HG03108 (cell line): ENCODE data around the gene ATP1A1.

Experiments
- ATAC-seq: cut with Tn5 transposase; IDR thresholded peaks from one replicate; pipeline ENCODE4 v1.9.1; 2021; ENCODE audit warnings: moderate library complexity; ENCODE audit not compliant: unreplicated experiment

Gene ATP1A1

DNA sequence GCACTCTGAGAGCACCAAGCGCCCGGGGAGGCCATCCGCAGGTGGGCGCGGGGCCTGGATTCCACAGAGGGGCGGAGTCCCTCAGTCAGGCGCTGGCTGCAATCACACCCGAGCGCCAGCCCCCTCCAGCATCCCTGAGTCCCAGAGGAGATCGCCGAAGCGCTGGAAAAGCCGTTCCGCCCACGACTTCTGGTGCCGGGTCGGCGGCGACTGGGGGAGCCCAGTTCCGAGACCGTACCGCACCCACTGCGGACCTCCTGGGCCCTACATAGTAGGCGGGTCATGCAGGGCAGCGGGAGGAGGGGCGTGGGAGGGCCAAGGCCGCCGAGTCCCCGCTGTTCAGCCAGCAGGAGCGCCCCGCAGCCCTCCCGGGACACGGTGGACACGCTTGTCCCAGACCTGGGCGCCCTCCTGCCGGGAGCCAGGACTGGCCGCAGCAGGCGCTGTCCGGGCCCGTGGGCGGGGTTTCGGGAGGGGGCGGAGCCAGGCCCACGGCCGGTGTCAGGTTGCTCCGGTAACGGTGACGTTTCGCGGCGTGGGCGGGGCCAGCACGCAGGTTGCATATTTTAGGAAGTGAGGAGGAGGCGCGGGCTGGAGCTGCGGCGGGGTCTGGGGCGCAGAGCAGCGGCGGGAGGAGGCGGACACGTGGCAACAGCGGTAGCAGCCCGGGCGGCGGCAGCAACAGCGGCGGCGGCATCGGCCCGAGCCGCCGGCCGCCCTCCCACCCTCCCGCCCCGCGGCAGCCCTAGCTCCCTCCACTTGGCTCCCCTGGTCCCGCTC, at the start of gene ATP1A1:
TSS of gene ATP1A1 (plus strand) at position 594 of the 780 bp plus-strand sequence. CDS start 268 bp downstream, outside the sequence.
- peak; percentile 61 for ATAC-seq

DNA sequence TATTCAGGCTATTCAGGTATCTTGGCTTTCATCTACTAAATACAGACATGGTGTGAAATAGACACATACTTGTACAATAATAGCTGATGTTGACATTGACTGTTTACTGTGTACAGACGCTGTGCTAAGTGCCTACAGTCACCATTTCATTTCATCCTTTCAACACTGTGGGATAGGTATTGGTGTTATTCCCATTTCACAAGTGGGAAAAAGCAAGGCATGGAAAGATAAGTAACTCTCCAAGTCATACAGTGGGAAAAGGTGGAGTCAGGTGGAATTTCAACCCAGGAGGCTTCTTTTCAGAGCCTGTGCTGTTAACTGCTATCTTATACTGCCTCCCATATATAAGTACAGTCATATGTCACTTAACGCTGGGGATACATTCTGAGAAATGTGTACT, 49.6 kb upstream of the ATP1A1 start:
- ATAC-seq = no peak

DNA sequence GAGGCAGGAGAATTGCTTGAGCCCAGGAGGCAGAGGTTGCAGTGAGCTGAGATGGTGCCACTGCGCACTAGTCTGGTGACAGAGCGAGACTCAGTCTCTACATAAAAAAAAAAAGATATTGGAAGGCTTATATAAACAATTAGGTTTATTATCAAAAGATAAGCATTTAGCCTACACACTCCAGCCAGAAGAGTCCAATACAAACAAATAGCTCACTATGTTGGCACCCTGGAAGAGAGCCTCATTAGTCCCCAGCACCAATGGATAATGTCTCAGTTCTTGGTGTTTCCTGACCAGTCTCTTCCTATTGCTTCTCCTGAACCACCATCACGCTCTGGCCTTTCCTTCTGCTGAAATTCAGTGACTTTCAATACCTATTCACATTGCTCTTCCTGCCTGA, 48.6 kb upstream of the ATP1A1 start:
- ATAC-seq = no peak

DNA sequence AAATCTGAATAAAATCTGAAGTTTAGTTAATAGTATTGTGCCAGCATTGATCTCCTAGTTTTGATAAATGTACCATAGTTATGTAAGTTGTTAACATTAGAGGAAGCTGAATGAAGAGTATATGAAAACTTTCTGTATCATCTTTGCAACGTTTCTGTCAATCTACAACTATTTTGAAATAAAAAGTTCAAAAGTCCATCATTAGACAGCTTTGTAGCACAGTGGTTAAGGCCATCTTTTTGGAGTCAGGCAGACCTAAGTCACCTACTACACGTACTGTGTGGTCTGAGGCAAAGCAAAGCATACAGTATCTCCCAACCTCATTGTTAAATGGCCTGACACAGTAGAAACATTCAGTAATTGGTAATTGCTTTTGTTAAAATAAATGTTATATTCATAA, 47.9 kb upstream of the ATP1A1 start:
- ATAC-seq = no peak

DNA sequence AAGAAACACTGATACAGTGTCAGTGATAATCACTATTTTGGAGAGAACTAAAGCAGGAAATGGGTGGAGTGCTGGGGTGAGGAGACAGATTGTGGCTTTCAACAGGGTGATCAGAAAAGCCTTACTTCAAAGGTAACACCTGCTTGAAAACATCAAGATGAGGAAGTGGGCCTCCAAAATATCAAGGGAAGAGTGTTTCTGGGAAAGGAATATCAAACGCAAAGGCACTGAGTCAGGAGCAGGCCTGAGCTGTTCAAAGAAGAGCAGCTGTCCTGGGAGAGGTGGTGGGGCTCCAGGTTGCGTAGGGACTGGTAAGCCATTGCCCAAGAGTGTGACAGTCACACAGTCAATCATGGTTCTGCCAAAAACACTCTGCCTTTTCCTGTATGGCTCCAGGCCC, 47.1 kb upstream of the ATP1A1 start:
- ATAC-seq = no peak

DNA sequence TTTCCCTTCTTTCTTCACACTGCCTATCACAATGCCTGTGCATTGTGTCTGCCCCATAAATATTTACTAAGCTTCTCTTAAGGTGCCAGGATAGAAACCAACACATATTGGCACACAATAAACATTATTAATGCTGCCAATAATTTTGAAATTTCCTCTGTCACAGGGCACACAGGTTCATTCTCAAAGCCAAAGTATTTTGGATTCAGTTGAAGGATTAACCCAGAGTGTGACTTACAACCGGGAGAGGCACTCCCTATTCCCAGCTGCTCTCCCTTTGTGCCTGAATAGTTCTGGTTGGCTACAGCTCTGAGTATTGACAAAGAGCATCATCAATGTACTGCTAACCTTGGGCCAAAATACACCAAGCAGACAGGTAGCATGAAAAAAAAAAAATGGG, 46.6 kb upstream of the ATP1A1 start:
- no peak for ATAC-seq

DNA sequence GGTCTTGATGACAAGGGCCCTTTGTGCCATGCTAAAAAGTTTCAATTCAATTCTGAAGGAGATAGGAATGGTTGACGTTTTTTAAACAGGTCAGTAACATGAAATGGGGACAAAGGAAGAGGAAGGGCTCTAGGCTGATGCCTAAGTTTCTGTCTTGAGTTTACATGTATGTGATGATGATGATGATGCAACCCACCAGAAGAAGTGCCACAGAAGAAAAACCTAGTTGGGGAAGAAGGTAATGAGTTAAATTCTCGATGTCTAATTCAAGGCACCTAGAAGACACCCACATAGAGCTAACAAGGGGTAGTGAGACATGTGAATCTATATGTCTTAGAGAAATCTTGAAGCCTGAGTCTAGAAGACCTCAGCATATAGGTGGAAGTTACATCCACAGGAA, 44.4 kb upstream of the ATP1A1 start:
- no peak for ATAC-seq

DNA sequence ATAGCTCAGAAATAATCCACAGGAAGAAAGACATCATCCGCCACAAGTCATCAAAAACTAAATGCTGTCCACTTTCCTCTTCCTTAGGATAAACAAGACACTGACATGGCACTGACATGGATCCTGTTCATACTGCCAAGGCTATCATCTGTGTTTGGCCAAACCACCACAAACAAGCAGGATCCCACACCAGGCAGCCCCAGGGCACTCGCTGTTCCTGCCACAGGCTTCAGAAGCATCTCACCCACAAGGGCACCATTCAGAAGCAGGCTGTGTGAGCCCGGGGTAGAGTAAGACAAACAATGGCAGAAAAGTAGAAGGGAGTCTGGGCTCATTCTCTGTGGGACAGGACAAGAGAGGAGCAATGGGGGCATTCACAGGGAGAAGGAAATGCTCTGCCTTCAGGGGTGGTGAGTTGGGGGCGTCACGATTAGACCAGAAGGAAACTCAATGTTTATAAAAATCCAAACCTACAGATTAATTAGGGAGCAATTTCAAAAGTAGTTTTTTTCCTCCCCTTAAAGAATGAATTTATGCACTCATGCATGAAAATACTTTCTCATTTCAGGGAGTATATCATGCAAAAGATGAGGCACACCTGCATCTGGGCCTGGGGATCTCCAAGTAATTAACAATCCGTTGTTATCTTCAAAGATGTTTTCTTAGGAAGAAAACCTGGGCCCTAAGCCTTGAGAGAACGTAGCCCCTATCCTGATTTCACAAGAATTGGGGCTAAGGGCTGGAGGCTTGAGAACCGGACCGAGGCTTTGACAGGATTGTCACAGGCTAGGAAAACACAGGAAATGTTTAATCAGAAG, 43.3 kb upstream of the ATP1A1 start:
- ATAC-seq = no peak

DNA sequence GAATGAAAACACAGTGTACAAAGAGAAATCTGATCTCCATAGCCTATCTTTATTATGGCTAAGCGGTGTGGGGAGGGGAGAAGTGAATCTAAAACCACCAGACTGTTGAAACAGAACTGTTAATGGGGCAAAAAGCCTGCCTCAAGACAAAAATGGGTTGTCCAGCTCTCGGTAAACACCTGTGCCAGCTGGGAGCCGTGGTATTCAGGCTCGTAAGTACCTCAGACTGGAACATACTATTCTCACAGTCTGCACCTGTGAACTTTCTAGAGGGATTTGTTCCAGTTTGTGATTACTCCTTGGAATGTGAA, 42.7 kb upstream of the ATP1A1 start:
- ATAC-seq = no peak

DNA sequence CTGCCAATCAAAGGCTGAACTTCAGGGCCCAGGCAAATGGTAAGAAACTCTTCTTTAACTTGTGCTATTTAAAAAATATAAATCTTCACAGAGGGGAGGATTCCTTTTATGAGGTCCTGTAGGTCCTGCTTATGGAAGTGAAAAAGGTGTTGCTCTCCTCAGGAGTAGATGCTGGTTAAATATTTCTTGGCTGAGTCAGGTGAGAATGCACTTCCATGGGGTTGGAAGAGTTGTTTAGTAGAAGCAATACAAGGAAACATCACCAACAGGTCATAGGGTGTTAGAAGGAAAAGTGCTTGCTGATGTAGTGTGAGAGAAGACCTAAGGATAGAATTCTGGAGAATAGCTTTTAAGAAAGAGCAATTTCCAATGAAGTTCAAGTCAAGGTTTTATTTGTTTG, 42.2 kb upstream of the ATP1A1 start:
- ATAC-seq = no peak

DNA sequence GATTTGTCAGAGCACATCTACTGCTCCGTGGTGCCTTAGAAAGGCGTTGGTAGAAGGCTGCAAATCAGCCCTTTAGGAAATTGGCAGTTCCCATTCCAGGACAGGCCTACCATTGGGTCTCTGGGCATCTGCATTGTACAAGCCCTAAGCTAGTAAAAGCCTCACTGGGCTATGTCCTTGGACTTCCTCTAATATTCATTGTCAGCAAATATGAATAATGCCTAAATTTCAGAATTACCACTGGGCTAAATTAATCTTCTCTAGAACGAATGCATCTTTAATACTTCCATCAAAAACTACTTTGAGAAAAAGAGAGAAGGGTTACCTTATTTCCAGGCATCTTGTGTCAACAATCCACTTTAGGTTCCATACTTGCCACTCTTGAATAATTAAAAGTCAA, 41.5 kb upstream of the ATP1A1 start:
- no peak for ATAC-seq

DNA sequence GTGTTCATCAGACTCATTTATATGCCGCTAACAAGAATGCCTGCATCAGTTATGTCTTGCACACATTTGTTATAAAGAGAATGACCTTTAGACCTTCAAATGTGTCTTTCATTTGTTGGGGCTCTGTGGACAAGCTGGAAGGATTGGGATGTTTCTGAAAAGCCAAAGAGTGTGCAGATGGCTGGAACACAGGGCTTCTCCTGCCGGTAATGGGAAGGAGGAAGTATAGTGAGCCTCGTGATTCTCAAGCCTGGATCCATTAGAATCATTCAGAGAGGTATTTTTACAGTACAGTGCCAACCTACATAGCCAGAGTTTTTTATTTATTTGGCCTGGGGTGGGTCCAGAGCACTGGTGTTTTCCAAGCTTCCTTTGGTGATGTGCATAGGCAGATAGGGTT, 40.6 kb upstream of the ATP1A1 start:
- ATAC-seq = no peak

DNA sequence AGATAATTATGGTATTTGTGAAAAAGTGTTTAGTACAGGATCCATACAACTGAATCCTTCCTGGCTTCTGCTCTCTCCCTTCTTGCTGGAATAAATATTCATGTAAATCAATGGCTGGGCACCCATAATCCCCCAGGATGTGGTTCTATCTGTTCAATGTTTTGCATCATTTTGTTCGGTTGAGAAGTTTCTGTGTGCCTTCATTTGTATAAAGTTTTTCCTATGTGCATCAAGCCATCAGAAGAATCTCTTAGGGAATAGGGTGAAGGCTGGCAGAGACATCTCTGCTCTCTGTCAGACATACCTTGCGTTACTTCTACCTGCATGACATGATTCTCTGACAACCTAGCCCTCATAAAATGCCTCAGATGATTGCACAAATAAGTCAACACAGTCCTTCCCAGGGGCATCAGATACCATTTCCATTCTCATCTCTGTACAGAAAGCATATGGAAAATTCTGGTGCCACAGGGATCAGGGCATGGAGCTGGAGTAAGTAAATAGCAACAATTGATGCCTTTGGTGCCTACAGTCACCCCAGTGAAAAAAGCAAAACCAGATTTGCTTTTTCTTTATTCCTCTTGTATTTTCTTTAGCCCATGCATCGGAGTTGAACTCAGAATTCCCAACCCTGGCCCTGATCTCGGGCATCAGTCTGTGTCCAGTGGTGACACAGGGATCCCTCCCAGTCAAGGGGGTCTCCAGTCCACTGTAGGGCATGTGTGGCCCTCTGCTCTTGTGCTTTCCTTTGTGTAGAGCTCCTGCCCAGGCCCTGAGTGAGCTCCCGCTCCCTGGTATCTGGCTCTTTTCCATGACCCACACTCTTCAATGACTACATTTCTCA, 39.7 kb upstream of the ATP1A1 start:
- ATAC-seq = no peak

DNA sequence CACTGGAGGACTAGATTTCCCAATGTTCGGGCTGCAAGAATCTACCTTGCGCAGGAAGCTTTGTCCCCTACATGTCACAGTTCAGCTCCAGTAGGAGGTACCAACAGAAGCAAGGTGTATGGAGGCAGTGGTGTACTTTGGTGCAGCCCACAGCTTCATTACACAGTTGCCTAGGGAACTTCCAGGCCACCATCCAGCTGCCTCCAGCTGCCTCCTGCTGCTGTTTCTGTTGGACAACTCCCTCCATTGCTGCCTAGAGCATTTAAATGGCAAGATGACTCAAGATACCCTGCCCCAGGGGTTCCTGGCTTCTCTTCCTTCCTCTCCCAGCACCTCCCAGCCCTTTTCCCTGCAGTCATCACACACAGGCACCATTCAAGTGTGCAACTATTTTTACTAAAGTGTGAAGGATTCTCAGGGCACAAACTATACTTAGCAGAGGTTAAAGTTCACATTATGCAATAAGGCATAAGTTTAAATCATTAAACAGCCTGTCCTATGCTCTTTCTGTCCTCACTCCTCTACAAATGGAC, 39.0 kb upstream of the ATP1A1 start:
- no peak for ATAC-seq

DNA sequence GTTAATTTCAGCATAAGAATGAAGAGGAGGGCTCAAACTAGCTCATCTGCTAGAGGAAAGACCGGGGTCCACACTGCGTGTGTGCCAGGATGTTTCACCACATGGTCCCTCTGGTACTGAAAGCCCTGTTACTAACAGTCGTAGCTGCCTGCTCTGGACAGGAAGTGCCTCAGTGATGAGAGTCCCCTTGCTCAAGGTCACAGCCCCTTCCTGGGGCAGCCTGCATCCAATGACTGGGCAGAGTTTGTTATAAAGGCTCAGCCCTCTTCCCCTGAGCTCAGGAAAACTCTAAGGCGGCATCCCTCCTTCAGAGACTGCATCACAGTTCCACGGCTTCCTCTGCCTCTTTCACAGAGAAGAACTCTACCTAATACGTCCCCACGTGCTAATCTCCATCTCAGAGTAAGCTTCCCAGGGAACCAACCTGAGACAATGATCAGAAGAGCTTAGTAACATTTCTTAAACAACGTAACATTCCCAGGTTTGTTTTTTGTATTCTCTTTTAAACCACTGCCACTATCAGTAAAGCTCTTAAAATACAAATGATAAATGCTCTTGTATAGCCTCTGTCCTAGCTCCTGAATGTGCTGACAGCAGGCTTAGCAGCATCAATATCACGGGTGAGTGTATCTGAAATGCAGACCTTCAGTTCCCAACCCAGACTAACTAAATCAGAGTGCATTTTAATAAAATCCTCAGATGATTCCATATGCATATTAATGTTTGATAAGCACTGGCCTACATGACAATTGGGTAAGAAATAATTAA, 38.0 kb upstream of the ATP1A1 start:
- ATAC-seq = no peak

DNA sequence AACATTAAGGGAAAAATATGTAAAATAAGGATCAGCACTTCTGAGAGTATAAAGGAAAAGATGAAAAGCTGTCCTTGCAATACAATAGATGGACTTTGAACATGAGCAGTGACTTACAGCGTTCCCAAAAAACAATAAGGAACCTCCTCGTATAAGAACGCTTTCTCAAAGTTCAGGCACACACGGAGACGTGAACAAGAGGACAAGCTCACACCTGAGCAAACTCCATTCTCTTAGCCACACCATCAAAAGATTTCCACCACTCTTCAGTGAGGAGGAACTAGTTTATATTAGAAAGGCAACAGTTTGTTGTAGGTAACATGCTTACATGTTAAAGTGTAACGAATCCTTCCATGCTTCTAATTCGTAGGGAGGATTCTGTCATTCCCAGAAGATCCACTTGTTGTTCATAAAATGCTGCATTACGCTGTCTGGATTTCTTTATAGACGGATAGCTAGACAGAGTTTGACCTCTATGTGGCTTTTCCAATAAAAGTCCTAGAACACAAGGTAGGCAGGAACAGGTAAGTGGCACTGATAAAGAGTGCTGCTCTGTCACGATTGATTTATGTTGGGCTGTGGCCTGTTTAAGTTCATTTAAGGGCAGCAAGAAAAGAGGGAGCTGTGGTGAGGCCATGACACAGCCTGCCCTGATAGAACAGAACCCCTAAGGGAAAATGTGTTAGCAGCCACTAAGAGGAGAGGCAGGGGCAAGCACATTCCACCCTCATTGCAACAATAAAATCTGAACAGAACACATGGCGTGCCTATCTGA, 37.0 kb upstream of the ATP1A1 start:
- no peak for ATAC-seq

DNA sequence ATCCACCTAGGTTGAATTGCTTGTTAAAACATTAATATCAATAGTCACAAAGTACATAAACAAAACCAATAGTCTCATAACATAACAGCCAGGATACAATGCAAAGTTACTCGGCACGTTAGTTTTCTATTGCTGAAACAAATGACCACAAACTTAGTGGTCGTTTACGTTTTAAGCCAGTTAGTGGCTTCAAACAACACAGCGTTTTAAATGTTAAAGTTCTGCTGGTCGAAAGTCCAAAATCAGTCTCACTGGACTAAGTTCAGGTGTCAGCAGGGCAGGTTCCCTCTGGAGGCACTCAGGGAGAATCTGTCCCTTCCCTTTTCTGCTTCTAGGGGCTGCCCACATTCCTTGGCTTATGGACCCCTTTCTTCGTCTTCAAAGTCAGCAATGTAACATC, 35.6 kb upstream of the ATP1A1 start:
- no peak for ATAC-seq

DNA sequence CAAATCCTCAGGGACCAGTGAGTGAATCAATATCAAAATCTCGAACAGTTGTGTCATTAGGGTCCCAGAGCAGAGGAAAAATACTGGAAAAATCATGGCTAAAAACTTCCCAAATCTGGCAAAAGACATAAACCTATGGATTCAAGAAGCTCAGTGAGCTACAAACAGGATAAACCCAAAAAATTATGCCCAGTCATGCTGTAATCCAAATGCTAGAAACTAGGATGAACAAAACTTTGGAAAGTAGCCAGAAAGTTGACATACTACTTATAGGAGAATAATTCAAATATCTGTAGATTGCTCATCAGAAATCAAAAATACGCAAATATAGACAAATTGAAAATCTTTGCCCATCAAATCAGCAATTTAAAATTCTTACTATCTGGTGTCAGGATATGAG, 34.6 kb upstream of the ATP1A1 start:
- ATAC-seq = no peak

DNA sequence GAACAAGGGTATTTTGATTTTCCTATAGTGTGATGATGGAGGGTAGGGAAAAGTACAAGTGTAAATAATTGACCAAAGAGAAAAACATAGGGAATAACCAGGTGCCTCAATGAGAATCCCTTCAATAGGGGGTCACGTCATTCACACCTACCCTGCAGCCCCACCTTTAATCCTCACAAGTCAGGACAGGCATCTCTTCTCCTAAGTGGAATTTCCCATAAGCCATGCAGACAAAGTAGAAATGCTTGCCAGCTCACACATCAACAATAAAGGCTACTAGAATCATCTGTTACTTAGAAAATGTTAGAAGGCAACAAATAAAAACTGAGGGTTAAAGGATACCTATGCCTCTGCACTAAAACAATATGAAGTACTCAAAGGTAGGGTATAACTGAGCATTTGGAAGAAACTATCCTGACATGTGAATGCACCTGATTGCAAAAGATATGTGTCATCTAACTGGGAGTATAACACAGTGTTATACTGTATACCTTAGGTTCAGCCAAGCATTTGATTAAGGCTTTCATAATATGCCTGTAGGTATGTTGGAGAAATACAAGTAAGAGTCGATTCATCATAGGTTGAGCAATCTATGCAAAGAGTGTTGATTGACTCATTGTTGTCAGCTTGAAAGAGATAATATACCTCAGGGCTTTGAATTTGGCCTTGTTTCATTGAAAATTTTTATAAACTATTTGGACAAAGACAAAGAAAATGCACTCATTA, 32.4 kb upstream of the ATP1A1 start:
- no peak for ATAC-seq
